HG03139 (cell line): Measurements from ENCODE around the gene LHX6.

Experiments used
- ATAC-seq: cut with Tn5 transposase; IDR thresholded peaks from one replicate; pipeline ENCODE4 v1.9.1; 2021; ENCODE audit not compliant: unreplicated experiment

LHX6 gene

GRCh38 chr9:122236681-122237080, 7.9 kb upstream of the LHX6 start:
- ATAC-seq = no peak

DNA sequence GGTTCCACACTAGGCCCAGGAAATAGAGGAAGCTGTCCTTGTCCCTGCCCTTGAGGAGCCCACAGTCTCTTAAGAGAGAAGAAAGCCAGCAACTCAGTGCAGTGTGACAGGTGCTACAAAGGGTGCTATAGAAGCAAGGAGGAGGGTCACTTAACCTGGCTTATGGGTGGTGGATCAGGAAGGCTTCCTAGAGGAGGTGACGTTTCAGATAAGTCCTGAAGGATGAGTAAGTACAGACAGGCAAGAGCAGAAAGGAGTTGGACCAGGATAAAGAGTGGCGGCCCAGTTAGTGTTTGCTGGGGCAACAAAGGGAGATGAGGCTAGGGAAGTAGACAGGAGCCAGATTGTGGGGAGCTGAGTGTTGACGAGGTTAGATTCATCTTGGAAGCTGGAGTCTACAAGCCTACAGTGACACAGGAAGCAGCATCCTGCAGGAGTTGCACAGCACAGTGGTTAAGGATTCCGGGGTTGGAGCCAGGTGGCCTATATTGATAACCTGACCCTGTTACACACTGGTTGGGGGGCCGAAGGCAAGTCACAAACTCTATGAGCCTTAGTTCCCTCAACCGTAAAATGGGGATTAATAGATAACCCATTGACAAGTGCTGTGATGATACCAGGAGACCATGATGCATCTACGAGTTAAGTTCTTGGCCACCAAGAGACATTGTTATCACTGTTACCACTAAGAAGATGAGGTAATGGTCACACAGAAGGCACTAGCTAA, 5.4 kb upstream of the LHX6 start:
- ATAC-seq = no peak

- no peak for ATAC-seq
These were observed 4.1 kb upstream of the LHX6 start for GRCh38 chr9:122232796-122233306.

DNA sequence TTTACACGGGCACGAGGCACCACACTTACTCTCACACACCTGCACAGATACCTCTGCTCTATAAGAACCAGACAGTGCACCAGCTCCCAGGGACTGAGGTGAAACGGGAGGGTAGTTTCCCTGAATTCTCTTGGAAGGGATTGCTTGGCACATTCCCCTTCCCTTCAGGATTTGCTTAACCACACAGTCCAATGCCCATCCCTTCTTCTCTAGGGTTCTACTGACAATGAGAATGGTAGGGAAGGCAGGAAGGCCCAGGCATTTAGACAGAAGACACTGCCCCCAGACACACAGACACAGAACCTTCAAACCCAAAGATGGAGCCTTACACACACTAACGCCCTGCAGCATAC, 704 bp upstream of the LHX6 start:
- ATAC-seq = no peak

- no peak for ATAC-seq
These were observed 578 bp downstream of the LHX6 start for GRCh38 chr9:122228191-122228567.

DNA sequence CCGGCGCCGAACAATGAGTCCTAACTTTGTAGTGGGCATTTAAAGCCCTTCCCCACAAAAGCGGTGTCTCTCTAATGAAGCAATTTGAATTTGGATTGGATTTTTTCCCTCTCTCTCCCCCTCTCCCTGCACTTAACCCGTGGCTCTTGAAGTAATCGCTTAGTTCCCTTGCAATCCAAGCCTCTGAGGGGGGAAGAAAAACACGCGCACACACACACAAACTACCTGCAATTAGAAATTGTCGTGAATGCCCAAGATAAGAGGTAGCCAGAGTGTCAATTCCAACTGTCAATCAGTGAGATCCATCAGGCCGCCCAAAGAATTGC, 1.2 kb downstream of the LHX6 start:
- no peak for ATAC-seq

GRCh38 chr9:122226758-122227574, 1.8 kb downstream of the LHX6 start:
- no peak for ATAC-seq

DNA sequence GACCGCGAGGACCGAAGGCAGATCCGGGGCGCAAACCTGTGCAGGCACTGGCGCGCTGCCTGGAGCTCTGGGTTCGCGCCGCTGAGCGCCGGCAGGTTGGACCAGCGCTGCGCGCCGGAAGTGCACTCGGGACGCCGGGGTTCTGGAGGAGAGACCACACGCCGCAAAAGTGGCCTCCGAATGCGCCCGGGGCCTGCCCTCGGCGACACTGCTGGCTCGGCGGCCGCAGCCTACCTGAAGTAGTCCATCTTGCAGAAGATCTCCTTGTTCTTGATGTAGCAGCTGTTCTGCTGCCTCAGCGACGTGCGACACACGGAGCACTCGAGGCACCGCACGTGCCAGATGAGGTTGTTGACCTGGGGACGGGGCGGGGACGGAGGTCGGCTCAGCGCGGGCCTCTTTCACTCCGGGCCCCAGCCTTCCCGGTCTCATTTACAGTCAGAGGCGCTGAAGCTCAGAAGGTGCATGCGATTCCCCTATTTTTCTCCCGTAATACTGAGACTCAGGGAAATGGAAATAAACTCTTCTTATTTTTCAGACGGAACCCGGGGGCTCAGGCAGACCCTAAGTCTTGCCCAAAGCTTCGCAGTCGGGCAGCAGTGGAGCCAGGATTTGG, 2.5 kb downstream of the LHX6 start:
- no peak for ATAC-seq

- no peak for ATAC-seq
These were observed 3.2 kb downstream of the LHX6 start for GRCh38 chr9:122225312-122226141.

DNA sequence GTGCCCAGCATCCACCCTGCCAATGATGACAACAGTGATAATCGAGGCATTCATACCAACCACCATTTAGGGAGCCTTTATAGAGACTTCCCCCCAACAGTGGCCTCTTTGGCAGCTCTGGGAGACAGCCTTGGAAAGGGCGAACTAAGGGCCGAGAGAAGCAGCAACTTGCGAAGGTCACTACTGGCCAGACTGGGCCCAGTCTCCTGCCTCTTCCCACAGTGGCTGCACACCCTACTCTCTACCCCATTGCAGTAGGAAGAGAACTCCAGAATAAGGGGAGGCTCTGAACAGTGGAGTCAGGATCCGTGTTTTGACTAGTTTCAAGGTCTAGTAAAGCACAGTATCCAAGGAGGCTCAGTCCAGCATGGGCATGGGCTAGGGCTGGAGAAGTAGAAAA, 5.3 kb downstream of the LHX6 start:
- no peak for ATAC-seq

DNA sequence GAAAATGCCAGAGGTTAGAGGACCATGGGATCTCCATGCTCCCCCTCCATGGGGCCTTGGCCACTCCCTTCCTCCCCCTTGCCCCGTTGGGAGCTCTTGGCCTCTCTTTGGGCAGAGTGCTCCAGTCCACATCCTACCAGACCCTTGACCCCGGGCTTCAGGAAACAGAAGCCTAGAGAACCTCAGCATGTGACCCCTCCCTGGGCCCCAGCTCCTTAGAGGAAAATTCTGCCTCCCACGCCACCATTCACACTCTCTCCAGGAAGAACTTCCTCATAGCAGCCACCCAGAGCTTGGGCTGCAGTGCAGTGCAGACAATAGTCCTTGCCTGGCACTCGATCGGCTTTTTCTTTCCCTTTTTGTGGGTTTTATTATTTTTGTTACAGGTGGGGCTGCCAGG, 6.0 kb downstream of the LHX6 start:
- ATAC-seq = no peak

DNA sequence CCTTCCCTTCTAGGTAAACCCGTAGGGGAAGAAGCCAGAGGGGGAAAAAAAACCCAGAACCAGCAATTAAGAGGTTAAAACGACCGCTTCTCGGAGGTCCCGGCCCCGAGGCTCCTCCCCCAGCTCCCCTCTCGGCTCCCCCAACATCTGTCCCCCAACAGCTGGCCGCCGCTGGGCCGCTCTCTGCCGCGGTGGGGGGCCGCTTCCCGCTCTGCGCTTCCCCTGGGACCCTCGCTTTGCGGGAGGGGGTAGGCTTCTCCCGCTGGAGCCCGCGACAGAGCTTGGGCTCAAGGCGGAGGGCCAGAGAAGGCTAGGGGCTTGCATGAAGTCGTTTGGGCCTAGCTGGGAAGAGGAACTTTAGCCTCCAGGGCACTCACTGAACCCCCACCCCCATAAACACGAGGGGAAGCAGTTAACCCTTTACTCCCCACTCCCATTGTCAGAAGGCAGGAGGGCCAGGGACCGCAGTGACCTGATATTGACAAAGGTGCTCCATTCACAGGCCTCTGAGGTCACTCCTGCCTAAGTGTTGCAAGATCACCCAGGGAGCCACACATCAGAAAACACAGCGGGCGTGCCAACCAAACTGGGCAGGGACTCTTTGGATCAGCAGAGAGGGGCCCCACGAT, 7.5 kb downstream of the LHX6 start:
- ATAC-seq = no peak

DNA sequence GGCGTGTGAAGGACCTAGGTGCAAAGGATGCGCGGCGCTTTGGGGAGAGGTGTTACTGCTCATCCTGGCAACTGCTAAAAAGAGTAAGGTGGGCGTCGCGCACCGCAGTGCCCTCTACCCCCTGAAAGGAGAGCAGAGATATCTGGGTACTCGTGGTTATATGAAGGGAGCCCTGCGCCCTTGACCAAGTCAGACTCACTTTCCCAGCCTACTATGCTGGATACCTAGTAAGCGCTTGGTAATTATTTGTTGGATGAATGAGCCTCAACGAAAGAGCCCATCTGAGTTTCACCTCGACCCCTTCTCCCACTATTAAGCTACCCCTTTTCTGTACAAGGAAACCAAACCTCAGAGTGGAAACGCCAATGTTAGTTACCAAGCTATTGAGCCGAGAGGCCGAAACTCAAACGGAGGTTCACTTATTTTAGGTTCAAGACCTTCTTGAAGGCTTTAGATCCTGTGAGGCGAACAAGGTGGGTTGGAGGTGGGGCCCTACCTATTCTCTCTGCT, 8.0 kb downstream of the LHX6 start:
- ATAC-seq = no peak

DNA sequence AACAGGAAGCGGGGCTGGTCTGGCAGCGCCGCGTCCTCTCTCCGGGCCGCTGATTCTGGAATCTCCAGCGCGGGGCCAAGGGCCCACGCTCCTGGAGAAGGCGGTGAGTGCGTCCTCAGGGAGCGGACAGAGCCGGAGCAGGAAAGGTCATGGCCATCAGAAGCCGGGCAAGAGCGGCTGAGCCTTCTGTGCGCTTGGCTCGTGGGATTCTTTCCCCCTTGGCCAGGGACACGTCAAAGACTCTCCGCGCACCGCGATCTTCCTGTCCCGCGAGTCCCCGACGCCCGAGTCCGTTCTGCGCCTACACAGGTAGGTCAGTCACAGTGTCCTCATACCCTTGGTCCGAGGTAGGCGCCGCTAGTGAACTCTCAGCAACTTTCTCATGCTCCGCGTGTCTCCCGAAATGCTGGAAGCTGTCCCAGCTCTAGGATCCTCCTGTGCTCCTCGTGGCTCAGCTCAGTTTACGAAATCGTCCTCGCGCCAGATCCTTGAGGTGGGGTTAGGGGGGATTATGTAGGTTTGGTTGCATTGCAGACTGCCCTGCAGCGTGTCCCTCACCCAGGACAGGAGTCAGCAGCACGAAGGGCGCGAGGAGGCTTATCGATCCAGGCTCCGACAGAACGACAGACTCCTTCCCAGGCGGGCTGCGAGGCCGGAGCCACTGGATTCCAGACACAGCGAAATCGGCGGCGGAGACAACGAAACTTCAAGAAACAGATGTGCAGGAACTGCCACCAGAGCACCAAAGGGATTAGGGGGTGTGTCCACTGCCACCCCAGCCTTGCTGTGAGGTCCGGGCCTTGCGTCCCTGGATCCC, 8.7 kb downstream of the LHX6 start:
- no peak for ATAC-seq

GRCh38 chr9:122218935-122219855, 9.6 kb downstream of the LHX6 start:
- no peak for ATAC-seq

DNA sequence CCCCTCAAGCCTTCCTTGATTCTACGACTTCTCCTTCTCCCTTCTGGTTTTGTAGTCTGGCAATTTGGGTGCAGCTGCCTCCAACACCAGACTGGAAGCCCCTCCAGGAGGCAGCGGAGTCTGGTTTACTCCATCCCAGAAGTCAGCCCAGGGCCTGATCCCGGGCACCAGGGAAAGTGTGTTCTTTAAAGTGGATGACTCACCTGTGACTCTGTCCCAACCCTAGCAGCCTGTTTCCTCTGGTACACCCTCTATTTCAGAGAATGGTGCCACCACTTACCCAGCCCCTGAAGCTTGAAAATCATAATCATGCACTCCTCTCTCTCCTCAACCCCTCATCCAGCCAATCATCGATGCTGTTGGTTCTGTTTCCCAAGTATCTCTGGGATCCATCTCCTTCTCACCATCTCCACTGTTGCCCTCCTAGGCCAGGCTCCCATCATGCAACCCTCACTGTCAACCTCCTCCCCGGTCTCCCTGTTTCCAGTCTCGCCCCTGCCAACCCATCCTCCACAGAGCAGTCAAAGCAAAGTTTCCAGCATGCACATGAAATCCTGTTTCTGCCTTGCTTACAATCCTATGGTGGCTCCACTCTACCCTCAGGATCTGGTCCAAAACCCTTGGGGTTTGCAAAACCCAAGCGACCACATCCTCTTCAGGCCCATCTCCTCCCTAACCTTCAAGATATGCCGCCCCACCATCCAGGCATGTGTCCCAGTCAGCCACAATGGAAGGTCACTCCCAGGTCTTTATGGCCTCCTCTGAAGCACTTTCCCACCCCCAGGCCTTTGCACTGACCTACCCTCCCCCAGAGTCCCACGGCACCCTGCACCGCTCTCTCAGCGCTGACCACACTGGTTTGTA, 10.5 kb downstream of the LHX6 start:
- ATAC-seq = no peak

GRCh38 chr9:122217640-122218039, 11.1 kb downstream of the LHX6 start:
- ATAC-seq = no peak
